ENCODE results near the gene TPPP.
A peak's percentile ranks its signal among the peaks of the same experiment; 100 is the strongest.
"Not testable (repeated sequence)": the region's sequence is repeated elsewhere in the genome, so short reads cannot be mapped to it uniquely, and the experiment has no call there.

Gene TPPP

DNA sequence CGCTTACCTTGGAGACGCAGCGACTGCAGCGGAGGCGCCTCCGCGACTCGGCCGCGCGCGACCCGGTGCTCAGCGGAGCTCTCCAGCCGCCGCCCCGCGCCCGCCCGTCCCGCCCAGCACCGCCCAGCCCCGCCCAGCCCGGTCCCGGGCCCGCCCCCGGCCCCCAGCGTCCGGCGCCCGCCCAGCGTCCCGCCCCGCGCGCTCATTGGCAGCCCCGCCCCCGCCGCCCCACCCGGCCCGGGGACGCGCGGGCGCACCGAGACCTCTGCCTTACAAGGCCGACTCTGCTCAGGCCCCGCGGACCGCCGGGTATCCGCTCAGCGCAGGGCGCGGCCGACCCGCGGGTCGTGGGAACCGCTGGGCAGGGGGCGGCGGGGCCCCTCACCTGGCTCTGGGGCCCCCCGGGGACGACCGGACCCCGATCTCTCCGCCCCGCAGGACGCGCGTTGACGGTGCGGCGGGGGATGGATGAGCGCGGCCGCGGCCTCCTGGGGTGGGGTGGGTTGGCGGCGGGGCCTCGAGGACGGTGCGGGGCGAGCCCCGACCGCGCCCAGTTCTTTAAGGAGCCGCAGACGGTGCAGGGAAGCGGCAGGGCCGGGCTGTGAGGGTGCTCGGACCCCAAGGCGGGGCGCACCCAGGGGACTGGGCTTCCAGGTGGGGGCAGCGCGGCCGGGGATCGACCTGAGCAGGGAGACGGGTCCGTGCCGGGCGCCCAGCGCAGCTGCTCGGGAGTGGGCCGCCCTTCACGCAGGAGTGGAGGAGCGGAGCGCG is at the start of gene TPPP:
TSS of gene TPPP (minus strand) at position 82 of the 771 bp plus-strand sequence. CDS start 15,292 bp downstream, outside the sequence.
- DNase-seq (ENCODE audit: low spot score), result peak; percentile 77

DNA sequence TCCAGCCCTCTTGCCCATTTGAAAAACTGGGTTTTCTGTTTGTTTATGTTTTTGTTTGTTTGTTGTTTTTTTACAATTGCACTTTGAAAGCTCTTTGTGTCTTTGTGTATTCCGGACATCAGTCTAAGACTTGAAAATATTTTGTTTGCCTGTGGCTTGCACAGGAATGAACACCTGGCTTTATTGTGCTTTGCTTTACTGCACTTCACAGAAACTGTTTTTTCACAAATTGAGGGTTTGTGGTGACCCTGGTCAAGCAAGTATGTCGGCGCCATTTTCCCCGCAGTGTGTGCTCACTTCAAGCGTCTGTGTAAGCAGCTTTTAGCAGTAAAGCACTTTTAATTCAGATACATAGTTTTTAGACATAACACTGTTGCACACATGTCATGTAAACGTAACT is 49.1 kb upstream of the TPPP start:
- DNase-seq (ENCODE audit: low spot score), result not testable (repeated sequence)

DNA sequence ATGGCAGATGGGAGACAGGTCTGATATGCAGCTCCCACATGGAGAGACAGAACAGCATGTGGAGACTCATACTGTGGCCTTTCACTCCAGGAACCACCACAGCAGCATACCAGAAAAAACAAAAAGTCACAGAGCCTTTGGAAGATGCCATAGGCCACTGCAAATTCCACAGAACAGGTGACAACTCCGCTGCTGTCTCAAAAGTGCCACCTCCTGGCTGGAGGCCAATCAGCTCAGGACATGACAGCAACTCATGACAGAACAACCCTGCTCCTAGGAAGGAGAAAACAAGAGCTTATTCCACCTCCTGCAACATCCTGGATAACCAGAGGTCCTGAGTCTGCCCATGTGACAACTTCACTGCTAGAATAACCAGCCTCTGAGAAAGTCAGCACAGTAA is 41.0 kb upstream of the TPPP start:
- not testable (repeated sequence) for DNase-seq (ENCODE audit: low spot score)

DNA sequence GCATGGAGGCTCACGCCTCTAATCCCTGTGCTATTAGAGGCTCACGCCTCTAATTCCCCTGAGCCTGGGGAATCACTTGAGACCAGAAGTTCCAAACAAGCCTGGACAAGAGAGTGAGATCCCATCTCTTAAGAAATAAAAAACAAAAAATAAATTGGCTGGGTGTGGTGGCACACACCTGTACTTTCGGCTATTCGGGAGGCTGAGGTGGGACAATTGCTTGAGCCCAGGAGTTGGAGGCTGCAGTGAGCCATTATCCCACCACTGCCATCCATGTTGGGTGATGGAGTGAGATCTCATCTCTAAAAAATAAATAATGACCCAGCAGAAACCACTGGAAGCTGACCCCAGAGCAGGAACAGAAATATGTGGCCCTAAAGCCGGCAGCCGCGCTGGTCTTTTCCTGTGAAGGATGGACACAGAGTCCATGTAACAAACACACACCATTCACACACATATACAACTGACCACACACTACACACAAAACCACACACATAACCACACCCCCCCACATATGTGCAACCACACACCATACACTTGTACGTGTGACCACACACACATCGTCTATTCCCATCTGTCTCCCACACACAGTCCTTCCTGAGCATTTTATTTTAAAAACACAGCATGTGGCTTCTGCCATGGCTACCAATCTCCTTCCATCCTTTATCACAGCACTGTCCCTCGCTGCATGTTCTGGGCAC is 39.8 kb upstream of the TPPP start:
- DNase-seq (ENCODE audit: low spot score), result not testable (repeated sequence)

DNA sequence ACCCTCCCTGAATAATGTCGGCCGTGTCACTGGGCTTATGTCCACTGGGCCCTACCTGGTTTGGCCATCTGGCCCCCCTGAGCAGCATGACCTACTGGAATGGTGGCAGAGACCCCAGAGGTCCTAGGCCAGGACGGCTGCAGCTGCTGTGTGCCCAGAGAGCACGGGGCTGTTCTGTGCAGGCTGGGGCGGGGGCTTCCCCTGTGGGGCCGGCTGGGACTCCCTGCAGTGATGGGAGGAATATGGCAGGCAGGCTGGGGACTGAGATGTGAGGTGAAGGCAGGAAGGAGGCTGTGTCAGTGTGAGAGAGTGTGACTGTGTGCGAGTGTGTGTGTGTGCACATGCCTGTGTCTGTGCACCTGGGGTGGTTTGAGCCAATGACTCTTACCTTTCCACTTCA is 36.1 kb upstream of the TPPP start:
- DNase-seq (ENCODE audit: low spot score), result not testable (repeated sequence)

DNA sequence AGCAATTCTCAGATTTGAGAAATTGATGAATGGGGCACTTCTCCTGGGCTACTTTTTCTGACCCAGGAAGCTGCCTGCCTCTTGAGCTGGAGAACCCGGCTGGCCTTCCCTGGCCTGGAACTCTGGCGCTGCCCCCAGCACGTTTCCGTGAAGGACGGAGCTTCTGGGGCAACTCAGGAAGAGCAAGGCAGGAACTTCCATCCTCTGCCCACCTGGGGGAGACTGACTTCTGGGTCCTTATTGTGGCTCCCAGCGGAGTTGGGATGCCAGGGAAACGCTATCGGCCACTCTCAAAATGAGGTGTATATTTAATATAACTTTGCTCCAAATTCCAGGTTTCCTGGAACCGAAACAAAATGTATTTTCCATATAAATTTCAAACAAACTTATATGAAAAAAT is 33.9 kb upstream of the TPPP start:
- DNase-seq (ENCODE audit: low spot score), result not testable (repeated sequence)

DNA sequence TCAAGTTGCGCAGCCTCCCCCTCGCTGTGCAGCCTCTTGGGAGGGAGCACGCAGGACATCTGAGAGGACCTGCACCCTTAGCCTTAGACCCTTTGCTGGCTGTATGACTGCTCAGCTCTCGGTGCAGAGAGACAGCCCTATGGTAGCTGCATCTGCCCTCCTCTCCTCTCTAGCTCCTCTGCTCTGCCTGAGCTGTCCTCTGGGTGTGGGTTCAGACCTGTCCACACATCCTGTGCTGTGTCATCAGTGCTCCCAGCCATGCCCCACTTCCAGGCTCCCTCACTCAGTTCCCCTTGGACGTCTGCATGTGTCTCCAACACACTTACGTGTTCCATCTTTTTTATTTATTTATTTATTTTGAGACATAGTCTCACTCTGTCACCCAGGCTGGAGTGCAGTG is 30.7 kb upstream of the TPPP start:
- DNase-seq (ENCODE audit: low spot score), result not testable (repeated sequence)

DNA sequence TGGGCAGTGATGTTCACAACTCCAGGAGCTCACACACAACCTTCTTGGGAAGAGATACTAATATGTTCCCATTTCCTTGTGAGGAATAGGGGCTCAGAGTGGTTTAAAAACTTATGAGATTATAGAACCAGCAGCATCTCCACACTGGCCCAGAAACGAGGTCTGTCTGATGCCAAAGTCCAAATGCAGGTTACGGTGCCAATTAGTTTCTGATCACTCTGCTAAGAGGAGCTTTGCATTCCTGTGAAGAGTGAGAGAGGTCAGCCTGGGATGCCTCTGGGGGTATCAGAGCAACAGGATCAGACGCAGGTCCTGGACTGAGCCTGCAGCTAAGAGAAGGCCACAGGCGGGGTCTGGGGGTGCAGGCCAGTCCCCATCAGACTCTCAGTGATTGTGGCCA is 30.2 kb upstream of the TPPP start:
- not testable (repeated sequence) for DNase-seq (ENCODE audit: low spot score)

DNA sequence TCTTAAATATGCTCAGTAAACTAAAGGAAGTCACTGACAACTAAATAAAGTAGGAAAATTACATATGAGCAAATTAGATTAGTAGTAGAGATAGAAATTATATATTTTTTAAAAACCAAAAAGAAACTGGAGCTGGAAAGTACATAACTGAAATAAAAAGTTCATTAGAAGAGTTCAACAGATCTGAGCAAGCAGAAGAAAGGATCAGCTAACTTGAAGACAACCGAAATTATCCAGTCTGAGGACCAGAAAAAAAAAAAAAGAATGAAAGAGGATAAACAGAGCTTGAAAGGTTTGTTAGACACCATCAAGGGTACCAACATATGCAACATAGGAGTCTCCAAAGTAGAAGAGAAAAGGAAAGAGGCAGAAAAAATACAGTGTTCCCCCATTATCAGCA is 26.2 kb upstream of the TPPP start:
- DNase-seq (ENCODE audit: low spot score), result not testable (repeated sequence)

DNA sequence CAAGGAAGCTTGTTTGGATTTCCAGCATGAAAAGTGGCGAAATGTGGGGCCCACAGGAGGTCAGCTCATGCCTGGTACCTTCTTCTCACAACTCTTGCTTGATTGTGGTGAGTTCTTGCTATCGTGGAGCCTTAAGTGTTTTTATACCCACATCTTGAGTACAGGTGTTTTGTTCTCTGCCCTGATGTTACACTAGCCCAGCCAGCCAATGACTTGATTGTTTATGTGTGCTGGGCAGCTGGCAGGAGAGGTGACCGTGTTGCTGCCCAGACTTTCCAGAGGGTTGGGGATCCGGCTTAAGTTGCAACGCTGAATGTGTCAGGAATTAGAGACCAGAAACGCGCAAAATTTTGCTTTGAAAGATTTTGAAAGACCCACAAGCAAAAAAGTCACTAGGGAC is 24.0 kb upstream of the TPPP start:
- no peak for DNase-seq (ENCODE audit: low spot score)

DNA sequence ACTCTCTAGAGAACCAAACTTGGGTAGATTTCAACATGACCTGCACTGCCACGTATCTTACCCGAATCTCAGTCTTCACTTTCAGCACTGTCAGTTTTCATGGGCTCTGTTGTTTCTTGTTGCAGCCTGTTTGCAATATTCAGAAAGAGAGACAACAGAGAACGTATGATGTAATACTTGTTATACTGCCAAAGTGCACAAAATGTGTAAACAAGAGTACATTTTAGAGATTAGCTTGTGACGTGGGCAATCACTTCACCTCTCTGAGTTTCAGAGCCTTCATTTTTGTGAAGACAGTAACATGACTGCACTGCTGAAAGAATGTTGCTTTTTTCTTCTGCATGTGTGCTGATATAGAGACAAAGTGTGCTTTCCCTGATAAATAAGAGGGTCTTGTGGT is 23.6 kb upstream of the TPPP start:
- DNase-seq (ENCODE audit: low spot score), result not testable (repeated sequence)

DNA sequence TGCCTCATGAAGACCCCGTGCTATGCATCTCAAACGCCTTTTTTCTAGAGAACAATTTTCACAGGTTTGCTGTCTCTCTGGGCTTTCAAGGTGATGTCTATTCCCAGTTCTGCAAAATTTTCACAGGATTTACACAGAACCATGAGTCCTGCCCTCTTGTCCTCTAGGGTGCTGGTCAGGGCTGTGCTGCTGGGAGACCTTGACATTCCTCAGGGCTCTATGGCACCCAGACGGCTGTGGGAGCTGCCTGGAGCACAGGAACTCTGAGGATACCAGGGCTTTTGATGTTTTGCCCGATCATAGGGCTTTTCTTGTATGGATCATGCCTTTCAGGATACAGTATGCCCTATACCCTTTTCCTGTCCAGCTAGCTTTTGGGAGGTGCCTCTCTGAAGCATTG is 22.5 kb upstream of the TPPP start:
- not testable (repeated sequence) for DNase-seq (ENCODE audit: low spot score)

DNA sequence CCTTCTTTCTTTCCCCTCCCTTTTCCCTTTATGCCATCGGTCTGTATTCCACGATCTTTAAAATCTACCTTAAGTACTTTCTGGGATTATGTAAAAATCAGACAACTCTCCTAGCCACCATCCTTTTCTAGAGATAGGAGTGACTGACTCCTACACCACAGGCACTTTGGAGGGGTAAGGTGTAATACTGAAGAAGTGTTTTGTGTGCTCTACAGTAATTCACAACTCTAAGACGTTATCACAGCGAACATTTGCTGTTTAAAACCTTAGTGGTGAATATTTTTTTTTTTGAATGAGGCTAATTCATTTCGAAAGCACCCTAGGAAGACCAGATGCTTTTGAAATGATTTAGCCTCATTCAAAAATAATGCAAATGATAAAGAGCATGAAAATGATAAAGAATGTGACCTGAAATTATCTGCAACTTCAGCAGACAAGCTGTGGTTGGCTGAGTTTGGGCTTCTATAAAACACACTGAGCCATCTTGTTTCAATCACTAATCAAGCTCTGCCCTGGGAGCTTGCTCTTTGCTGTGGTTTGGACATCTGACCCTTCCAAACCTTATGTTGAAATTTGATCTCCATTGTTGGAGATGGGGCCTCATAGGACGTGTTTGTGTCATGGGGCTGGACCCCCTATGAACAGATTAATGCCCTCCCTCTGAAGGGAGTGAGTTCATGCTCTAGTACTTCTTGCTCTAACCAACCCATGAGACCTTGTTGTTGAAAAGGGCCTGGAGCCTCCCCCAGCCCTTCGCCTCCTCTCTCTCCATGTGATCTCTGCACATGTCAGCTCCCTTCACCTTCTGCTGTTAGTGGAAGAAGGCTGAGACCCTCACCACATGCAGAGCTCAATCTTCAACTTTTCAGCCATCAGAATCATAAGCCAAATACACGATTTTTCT is 21.3 kb upstream of the TPPP start:
- DNase-seq (ENCODE audit: low spot score), result not testable (repeated sequence)

DNA sequence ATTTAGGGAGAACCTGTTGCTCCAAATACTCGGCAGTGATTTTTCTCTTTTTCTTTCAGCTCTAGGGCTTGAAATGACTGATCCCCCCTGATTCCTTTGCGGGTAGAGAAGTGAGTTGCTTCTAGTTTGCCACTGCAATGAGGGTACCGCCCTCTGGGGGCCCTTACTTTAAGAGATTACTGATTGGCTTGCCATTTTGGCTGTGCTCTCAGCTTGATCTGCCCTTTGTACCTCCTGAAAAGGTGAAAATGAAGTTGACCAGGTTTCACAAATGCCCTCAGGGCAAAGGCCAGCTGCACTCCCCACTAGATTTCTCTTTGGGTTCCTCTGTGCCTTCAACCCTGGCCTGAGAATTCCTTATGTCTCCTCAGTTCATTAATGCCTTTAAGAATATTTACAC is 20.5 kb upstream of the TPPP start:
- not testable (repeated sequence) for DNase-seq (ENCODE audit: low spot score)

DNA sequence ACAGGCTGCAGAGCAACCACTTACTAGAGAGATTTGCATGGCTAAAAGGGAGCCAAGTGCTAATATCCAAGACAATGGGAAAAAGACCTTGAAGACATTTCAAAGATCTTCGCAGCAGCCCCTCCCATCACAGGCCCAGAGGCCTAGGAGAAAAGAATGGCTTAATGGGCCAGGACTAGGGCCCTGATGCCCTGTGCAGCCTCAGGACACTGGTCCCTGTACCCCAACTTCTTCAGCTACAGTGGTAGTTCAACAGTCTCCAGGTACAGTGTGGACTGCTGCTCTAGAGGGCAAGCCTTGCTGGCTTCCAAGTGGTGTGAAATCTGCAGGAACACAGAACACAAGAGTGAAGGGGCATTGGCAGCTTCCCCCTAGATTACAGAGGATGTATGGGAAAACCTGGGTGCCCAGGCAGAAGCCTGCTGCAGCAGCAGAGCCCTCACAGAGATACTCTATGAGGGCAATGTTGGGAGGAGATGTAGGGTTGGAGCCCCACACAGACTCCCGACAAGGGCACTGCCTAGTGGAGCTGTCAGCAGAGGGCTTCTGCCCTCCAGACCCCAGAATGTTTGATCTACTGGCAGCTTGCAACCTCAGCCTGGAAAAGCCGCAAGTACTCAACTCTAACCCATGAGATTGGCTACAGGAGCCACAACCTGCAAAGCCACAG is 15.8 kb upstream of the TPPP start:
- not testable (repeated sequence) for DNase-seq (ENCODE audit: low spot score)

DNA sequence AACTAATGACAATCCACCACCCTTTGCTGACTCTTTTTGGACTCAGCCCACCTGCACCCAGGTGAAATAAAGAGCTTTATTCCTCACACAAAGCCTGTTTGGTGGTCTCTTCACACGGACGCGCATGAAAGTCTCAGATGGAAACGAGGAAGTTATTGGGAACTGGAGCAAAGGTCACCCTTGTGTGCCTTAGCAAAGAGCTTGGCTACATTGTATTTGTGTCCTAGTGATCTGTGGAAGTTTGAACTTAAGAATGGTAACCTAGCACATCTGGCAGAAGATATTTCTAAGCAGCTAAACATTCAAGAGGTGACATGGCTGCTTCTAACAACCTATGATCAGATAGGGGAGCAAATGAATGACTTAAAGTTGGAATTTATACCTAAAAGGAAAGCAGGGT is 15.2 kb upstream of the TPPP start:
- DNase-seq (ENCODE audit: low spot score), result not testable (repeated sequence)

DNA sequence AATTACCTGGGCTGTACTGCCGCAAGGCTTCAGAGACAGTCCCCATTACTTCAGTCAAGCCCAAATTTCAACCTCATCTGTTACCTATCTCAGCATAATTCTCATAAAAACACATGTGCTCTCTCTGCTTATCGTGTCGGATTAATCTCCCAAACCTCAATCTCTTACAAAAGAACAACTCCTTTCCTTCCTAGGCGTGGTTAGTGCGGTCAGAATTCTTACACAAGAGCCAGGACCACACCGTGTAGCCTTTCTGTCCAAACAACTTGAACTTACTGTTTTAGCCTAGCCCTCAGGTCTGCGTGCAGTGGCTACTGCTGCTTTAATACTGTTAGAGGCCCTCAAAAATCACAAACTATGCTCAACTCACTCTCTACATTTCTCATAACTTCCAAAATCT is 13.0 kb upstream of the TPPP start:
- not testable (repeated sequence) for DNase-seq (ENCODE audit: low spot score)

DNA sequence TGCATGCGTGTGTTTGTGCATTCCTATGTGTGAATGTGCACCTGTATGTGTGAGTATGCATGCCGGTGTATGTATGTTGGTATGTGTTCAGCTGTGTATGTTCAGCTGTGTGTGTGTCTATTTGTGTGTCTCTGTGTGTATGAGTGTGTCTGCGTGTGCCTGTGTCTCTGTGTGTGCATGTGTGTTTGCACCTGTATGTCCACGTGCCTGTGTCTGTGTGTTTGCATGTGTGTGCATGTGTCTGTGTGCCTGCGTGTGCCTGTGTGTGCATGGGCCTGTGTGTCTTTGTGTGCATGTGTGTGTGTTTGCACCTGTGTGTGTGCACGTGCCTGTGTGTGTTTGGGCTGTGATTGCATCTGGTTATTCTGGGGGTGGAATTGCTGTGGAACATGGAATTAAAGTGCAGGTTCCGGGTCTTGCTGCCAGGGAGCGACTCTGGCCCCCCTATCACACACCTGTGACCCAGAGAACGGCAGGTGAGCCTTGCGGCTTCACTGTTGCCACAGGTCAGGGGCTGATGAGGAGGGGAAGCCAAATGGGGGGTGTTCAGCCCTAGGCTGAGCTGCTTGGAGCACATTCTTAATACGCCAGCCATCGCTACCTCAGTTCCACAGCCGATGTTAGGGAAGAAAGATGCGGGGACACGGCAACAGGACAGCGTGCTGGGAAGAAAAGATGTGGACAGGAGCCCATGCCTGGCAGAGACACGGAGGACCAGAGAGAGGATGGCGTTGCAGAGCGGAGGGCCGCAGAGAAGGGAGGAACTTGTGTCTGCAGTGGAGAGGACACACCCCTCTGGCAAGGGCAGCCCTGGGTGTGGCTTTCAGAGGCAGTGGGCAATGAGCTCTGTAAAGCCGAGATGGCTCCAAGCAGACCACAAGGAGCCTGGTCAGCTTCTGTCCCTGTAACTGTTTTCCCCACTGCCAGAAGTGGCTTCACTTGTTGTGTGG is 3.9 kb upstream of the TPPP start:
- not testable (repeated sequence) for DNase-seq (ENCODE audit: low spot score)

DNA sequence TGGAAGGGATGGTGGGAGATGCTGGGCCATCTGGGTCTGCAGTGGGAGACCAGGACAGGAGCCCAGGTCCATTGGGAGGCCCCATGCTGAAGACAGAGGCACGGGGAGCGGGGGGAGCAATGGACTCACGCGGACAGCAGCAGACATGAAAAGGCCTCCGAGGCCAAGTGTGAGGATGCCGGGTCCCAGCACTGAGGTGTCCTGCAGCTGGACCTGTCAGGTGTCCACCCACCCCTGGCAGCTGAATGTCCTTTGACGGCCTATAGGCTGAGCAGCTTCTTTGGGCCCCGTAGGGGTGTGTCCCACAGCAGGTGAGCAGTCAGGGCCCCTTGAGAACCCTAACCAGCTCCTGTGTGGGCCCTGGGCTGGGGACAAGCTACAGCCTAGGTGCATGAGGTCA is 3.0 kb upstream of the TPPP start:
- DNase-seq (ENCODE audit: low spot score), result not testable (repeated sequence)

DNA sequence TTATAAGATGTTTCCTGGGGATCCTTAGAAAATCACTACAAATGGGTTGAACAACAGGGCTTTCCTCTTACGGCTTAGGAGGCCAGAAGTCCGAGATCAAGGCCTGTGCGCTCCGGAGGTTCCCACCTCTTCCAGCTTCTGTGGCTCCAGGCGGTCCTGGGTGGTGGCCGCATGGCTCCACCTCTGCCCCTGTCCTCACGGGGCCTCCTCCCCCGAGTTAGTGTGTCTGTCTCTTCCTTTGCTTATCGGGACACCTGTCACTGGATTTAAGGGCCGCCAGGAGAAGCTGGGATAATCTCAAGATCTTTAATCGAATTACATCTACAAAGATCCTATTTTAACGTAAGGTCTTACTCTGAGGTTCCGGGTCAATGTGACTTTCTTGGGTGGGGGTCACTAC is 2.3 kb upstream of the TPPP start:
- DNase-seq (ENCODE audit: low spot score), result not testable (repeated sequence)

DNA sequence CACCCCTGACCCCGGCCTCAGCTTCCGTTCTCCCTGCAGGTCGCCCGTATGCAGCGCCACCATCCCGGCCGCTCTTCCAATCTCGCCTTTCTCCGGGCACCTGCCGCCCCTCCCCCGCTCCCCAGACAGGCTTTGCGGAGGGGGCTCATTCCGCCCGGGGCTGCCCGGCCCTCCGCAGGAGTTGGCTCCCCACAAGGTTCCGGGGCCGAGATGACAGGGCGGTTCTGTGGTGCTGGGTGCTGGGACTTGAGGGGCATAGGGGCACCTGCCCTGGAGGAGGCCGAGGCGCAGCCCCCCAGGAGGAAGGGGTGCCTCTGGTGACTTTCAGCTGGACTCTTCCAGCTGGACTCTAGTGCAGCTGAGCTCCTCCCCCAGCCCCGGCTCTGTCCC is 885 bp upstream of the TPPP start:
- DNase-seq (ENCODE audit: low spot score), result not testable (repeated sequence)
